ENCODE data around the gene BIK.
"Not testable (repeated sequence)": the region's sequence is repeated elsewhere in the genome, so short reads cannot be mapped to it uniquely, and the experiment has no call there.

The BIK gene, protein sequence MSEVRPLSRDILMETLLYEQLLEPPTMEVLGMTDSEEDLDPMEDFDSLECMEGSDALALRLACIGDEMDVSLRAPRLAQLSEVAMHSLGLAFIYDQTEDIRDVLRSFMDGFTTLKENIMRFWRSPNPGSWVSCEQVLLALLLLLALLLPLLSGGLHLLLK

DNA sequence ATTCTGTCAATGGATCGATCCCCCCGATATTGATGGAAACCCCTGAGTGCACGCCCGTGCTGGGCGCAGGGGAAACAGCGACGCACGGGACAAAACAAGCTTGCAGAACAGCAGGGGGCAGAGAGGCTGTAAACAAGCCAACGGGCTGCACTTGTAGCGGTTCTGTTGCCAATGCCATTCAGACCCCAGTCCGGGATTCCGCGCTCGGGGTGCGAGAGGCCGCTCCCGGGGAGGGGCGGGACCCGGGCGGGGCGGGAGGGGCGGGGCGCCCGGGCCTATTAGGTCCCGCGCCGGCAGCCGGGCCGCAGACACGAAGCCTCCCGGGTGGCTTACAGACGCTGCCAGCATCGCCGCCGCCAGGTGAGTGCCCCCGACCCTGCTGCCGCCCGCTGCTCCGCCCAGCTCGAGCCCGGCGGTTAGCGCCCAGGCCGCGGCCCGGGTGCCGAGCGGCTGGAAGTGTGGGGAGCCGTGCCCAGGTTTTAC, at the start of gene BIK:
TSS of gene BIK (plus strand) at position 307 of the 483 bp plus-strand sequence. CDS start 13,273 bp downstream, outside the sequence.
- DNase-seq = no peak

DNA sequence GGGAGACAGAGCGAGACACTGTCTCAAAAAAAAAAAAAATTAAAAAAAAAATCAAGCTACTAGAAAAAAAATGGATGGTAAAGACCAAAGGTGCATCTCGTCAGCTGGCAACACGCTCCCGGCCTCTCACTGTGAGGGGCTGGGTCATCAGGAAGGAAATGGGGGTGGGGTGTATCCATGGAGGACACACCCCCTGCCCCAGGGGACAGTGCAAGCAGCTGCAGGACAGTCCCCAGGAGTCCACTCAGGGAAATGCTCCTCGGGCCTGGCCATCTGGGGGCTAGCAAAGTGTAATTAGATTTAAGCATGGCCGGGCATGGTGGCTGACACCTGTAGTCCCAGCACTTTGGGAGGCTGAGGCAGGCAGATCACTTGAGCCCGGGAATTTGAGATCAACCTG, 44.4 kb upstream of the BIK start:
- DNase-seq = no peak

DNA sequence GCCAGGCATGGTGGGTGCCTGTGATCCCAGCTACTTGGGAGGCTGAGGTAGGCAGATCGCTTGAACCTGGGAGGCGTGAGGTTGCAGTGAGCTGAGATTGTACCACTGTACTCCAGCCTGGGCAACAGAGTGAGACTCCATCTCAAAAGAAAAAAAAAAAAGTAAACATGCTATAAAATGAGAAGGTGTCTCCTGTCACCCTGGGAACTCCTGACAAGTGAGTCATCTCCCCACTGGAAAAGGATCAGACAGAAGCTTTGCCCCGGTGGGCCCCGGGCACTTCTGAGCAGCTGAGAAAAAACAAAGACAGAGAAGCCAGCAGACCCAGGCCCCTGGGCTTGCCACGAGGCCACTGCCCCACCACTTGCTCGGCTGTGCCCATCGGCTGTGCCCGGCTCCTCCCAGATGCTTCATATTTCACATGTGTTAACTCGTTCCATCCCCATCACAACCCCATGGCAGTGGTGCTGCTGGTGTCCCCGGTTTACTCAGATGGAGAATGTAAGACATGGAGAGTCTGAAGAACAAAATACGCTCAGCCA, 43.6 kb upstream of the BIK start:
- no peak for DNase-seq

DNA sequence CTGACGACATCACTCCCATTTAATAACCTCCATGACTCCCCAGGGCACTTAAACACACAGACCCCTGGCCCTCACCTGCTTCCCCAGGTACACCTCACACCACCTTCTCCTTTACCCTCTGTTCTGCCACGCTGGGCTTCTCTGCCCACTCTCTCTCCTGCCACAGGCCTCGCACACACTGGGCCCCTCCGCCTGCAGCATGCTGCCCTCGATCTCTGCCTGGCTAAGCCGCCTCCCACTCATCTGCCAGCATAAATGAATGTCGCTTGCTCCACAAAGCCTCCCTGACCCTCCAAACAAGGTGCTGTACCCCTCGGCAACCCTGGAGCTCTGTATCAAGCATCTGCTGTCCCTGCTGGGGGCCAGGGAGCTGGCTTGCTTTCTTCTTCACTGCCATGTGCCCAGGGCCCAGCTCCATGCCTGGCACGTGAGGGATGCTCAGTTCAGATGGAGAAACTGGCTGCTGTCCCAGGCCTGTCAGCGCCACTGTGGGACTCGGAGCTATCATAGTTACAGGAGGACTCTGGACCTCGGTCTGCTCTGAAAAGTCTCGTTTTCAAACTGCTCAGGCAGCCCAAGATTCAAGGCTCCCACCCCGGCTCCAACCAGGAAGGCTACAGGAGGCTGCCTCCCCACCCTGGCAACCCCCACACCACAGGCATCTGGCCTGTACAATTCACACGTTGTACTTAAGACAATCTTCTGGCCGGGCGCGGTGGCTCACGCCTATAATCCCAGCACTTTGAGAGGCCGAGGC, 33.3 kb upstream of the BIK start:
- DNase-seq = no peak

DNA sequence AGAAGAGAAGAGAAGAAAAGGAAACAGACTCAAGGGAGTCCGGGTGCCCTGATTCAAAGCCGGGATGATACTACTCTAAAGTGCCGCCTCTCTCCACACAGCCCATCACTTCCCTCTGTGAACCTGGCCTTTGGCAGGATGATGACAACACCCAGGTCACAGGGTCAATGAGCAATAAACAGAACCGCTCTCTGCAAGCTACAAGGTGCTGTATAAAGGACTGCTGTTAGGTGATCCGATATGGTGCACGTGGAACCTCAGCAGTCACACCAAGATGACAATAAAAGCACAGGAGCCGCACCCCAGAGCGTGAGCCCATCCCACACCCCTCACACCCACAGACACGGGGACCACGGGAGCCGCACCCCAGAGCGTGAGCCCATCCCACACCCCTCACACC, 32.0 kb upstream of the BIK start:
- no peak for DNase-seq

DNA sequence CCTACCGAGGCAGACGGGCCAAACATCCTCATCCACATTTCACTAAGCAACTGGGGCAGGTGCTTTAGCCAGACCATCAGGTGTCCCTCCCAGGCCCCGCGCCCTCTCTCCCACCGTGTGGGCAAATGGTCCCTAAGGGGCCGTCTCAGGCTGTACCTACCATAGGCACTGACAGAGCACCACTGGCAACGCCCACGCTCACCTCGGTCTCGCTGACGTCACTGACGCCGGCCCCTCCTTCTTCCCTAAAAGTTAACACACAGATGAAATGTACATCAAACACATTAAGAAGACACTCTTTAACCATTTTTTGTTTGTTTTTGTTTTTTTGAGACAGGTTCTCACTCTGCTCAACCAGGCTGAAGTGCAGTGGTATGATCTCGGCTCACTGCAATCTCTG, 30.8 kb upstream of the BIK start:
- no peak for DNase-seq

DNA sequence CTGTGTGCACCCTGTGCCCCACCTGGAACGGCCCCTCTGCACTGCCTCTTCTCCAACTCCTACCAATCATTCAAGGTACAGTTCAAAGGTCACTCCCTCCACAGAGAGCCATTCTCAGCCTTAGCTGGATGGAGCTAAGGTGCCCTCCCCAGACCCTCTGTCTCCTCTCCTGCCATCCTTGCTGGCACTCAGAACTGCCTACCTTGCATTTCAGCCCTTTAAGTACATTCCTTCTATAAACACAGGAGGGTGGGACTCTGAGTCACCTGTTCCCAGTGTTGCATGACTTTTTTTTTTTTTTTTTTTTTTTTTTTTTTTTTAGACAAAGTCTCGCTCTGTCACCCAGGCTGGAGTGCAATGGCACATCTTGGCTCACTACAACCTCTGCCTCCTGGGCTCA, 29.9 kb upstream of the BIK start:
- no peak for DNase-seq

DNA sequence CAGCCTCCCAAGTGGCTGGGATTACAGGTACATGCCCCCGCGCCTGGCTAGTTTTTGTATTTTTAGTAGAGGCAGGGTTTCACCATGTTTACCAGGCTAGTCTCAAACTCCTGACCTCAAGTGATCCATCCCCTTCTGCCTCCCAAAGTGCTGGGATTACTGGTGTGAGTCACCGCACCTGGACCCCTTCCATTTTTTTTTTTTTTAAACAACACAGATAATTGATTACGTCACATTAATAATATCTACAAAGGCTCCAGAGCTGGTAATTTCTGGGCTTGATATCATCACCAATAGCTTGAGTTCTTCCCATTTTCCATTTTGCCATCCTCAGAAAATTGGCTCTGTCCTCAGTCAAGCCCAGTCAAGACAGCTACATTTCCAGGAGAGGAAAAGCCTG, 28.6 kb upstream of the BIK start:
- DNase-seq = no peak

DNA sequence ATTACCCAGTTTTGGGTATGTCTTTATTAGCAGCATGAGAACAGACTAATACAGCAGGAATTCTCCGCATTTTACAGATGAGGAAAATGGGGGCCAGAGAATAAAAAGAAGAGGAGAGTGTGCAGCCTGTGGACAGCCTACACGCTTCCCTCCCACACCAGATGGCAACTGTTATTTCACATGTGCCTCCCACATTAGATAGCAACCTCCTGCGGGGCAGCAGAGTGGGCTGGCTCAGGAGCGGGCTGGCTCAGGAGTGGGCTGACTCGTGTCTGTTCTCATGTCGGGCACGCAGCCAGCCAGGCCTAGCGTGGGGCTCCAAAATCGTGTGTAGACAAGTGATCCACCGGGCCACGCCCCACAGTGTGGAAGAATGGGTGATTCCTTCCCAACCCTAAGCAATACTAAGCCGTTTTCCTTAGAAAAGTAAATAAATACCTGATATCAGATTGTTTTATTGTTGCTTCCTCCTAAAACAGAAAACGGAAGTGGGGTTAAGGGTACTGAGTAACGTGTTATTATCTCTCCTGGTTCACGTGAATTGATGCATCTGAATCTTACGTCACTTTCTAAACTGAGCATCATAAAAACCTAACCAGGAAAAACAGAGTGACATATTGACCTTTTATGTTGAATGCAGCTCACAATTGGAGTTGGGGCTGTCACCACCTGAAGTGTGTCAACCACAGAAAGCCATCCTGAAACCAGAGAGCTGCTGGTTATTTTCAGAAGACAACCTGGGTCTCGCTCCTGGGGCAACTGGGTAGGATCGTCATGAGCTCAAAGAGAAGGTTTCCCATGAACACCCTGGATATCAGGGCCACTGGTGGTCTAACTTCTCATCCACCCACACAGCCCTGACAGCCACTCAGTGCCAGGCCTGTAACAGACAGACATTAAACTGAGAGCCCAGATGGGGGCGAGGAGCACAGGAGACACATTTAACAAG, 24.6 kb upstream of the BIK start:
- DNase-seq = no peak

DNA sequence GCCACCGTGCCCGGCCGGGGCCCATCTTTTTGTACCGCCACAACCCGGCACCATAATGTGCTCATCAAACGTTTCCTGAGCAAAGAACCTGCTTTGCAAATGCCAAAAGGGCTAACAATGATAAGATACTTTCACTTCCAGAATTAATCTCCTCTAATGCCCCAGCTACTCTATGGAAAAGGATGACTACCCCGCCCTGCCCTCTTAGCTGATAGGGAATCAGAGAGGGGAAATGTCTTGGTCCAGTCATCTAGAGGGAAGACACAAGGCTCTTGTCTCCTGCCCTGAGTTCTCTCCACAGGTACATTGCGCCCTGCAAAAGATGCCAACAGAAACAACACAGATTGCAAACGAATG, 21.9 kb upstream of the BIK start:
- no peak for DNase-seq

DNA sequence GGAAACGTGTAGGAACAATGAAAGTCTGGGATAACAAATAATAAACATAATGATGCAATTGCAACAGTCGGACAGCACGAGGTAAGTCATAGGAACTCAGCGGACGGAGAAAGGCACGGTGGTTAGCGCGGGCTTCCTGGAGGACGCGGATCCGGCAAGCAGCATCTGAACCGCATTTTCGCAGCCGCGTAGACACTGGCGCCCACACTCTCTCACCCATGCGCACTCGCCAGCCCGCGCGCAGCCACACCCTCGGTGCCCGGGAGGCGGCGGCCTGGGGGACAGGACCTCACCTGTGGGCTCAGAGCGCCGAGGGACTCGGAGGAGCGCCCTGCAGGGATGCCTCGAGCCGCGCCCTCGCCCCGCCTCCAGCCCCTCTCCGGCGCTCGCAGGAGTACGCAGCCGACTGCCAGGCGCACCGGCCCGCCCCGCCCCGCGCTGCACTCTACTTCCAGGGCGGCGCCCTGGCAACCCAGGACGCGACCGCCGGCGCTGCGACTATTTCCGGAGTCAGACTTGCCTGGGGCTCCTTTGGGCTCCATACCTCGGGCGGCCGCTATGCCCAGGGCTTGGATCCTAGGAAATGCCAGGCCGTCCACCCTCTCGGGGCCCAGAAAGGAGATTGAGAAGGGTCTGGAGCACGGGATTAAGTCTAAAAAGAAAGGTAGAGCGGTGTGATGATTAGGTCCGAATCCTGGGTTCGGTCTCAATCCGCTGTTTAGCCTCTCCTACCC, 21.4 kb upstream of the BIK start, which contains the start of gene TTLL1:
TSS of gene TTLL1 (minus strand) at position 408 of the 734 bp plus-strand sequence. CDS start 13,805 bp downstream, outside the sequence.
- peak; percentile 8 for DNase-seq

DNA sequence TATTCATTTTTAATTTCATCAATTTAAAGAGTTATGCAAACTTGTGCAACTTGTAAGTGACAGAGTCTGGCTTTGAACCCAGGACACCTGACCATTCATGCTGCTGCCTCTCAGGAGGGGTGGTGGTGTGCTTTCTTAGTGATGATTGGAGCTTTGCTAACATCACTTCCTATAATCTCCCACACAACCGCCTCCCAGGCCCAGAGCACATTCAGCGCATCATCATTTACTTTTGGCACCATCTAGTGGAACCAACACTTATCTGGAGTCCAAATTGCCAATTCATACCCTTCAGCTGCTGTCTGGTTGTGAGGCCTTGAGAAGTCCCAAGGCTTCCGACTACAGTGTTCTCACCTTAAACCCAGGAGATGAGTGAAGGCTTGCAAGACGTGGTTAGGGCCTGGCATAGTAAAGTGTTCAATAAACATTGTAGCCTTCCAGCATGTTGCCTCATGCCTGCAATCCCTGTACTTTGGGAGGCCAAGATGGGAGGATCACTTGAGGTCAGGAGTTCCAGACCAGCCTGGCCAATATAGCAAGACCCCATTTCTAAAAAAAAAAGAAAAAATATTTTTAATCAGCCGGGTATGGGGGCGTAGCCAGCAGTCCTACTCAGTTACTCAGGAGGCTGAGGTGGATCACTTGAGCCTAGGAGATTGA, 20.3 kb upstream of the BIK start:
- no peak for DNase-seq

DNA sequence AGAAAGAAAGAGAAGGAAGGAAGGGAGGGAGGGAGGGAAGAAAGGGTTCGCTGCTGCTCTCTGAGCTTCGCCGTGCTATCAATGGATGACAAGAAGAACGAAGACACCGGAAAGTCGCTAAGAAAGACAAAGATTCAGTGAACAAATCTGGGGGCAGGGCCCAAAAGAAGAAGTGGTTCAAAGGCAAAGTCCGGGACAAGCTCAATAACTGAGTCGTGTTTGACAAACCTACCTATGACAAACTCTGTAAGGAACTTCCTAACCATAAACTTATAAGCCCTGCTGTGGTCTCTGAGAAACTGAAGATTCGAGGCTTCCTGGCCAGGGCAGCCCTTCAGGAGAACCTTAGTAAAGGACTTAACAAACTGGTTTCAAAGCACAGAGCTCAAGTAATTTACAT, 18.5 kb upstream of the BIK start:
- no peak for DNase-seq

DNA sequence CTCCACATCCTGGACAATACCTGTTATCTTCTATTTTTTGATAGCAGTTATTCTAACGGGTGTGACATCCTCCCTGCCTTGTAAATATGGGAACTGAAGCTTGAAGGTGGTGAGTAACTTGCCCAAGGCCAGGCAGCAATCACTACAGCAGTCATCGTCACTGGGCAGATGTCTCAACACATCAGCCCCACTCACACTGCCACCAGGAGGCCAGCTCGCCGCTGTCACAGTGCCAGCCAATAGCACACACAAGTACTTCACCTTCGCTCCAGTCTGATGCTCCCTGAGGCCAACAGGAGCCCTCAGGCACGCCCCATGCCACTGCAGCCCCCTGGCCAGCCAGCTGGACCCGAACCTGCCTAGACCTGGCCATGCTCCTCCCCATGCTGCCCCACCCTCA, 16.5 kb upstream of the BIK start:
- no peak for DNase-seq

DNA sequence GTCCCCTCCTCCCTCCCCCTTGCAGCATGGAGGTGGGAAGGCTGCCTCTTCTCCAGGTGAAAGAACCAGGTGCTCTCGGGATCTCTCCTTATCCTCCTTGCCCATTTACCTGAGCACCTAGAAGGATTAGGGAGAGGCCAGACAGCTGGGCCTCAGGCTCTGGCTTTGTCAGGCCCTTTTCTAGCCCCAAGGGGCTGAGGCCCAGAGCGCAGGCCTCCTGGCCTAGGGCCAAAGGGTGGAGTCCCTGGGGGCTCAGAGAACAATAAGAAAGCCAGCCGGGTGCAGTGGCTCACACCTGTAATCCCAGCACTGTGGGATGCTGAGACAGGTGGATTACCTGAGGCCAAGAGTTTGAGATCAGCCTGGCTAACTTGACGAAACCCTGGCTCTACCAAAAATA, 16.0 kb upstream of the BIK start:
- DNase-seq = no peak

DNA sequence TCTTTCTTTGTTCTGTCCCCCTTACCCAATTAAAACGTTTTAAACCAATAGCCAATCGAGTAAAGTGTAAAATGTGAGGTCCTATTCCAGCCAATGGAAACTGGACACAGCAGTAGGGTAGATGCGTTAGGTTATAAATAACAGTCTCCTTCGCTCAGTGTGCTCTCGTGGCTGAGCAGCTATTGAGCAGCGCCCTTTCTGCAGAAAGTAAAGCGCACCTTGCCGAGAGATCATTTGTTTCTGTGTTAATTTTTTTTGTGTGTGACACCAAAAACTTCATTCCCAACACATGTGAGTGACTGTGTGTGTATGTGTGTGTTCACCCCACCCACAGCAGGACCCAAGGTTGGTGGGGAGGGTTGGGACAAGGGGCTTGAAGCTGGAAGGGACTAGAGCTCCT, 14.1 kb upstream of the BIK start:
- no peak for DNase-seq

DNA sequence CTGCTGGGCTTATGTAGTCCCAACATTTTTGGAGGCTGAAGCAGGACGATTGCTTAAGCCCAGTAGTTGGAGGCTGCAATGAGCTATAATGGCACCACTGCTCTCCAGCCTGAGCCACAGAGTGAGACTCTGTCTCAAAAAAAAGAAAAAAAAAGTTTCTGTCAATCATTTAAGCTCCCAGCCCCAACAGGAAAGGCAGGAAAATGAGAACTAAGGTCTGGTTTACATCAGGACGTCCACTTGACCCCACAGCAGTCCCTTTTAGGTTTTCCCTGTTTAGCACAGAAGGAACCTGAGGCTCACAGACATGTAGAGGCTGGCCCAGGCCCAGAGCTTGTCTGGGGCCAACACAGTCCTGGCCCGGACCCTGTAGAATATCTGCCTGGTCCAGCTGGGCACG, 12.2 kb upstream of the BIK start:
- no peak for DNase-seq

DNA sequence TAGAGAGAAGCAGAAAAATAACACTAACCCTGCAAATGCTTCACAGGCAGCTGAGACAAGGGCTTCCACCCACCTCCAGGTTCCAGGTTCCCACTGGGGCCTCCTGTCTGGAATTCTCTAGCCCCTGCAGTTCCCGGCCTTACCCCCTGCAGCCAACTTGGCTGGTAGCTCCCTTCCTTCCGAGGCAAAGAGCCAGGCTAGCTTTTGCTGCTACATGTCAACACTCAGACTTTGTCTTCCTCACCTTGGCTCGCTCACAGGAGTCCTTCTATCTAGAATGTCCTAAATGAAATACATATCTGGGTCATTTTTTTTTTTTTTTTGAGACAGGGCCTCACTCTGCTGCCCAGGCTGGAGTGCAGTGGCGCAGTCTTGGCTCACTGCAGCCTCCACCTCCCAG, 11.5 kb upstream of the BIK start:
- no peak for DNase-seq

DNA sequence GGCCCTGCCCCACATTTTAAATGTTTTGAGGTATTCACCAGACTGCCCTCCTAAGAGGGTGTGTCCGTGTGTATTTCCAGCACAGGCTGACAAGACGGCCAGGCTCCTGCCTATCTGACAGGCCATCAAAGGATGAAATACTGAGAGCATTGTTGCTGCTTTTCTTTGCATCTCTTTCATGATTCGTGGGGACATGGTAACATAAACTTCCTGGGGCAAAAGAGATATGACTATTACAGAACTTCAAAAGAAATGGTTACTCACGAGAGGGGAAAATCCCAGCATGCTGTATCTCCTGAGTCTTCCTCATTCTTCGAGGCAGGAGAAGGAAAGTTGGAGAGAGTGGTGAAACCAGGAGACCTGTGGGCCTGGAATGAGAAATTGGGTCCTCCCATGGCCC, 10.3 kb upstream of the BIK start:
- DNase-seq = no peak

DNA sequence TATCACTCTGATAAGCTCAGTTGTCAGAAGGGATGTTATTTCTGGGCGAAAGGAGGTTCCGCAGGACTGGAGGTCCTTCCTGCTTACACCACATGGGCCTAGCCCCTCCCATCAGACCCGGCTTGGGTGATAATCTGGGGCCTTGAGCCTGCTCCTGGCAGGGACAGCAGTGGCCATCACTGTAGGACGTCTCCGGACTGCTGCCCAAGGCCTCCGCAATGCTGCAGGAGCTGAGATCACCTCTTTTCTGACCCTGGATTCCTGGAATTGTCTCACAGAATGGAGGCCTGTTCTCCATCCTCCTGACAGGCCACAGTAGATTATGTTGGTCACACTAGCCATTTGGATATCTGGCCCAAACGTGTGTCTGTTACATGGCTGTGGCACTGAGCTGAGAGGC, 9.2 kb upstream of the BIK start:
- no peak for DNase-seq

DNA sequence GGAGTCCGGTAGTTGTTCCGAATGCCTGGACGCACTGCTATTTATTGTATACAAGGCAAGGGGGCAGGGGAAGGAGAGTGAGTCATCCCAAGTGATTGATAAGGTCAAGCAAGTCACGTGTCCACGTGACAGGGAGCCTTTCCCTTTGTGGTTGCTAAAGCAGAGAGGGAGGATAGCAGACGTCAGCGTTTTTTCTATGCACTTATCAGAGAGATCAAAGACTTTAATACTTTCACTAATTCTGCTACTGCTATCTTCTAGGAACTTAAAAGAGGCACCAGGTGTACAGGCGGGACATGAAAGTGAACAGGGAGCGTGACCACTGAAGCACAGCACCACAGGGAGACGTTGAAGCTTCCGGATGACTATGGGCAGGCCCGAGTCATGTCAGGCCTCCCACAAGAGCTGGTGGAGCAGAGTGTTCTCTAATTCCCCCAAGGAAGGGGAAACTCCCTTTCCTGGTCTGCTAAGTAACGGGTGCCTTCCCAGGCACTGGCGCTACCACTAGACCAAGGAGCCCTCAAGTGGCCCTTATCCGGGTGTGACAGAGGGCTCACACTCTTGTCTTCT, 6.4 kb upstream of the BIK start:
- DNase-seq = not testable (repeated sequence)

DNA sequence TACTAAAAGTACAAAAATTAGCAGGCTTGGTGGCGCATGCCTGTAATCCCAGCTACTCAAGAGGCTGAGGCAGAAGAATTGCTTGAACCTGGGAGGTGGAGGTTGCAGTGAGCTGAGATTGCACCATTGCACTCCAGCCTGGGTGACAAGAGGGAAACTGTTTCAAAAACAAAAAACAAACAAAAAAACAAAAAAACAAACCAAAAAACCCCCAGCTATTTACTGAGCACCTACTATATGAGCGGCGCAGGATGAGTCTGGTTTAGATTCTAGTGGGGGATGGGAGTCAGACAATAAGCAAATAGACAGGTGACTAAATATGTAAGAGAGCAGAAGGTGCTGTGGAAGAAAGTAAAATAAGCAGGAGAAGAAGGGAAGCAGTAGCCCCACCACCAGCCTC, 5.6 kb upstream of the BIK start:
- not testable (repeated sequence) for DNase-seq

Measured in NCI-H1092 (cell line).